ENCODE results near the gene HDGFL2. TPM values are rescaled to one million over a fixed set of nuclear protein-coding genes. Genes with fewer than 3 reads are reported as not detected.

The HDGFL2 gene
- total RNA-seq, 1 experiment from 2014 or later: 108 TPM

GRCh38 chr19:4543842-4544647, 71.9 kb downstream of the HDGFL2 start:
- Mint-ChIP-seq H3K36me3 (ENCODE audit: insufficient read depth in 1 of 3, low read depth in 3 of 3) (peaks cover 2 to 23% (median 9%) of the 10 kb centered on the region in 3 experiments; a peak in 6 of 7 replicates), H3K27ac (no peak overlapping the region), H3K9me3 (peaks cover 0 to 4% of the 10 kb centered on the region in 2 experiments; a peak in 2 of 5 replicates), H3K4me1 (peaks cover 6 to 9% of the 10 kb centered on the region in 2 experiments), H3K4me3 (no peak overlapping the region), H3K27me3 (ENCODE audit: low read depth) (peaks cover 3% of the 10 kb centered on the region)
- Histone ChIP-seq H2AK5ac (ENCODE audit: insufficient read length, low read length) (no peak overlapping the region), H3K4ac (ENCODE audit: low read depth, low read length) (no peak overlapping the region), H4K91ac (ENCODE audit: insufficient read length, low read depth, low read length) (no peak overlapping the region), H3K79me1 (ENCODE audit: insufficient read depth, low read depth, low read length, poor library complexity, severe bottlenecking) (no peaks in the 10 kb centered on the region), H2AFZ (ENCODE audit: low read length) (no peak overlapping the region), H3K23me2 (ENCODE audit: insufficient read length, low read depth, low read length, poor library complexity, severe bottlenecking) (no peaks in the 10 kb centered on the region), H3K27me3 (ENCODE audit: insufficient read depth, low read length) (no peaks in the 10 kb centered on the region), H3K79me2 (ENCODE audit: insufficient read depth, low read length) (no peaks in the 10 kb centered on the region), H3K27ac (ENCODE audit: insufficient read length, low read depth, low read length) (no peak overlapping the region), H3T11ph (ENCODE audit: low read length) (no peak overlapping the region), H3K18ac (ENCODE audit: insufficient read length, low read depth, low read length) (no peak overlapping the region), H3K23ac (ENCODE audit: insufficient read length, low read depth, low read length) (no peak overlapping the region), H2BK20ac (ENCODE audit: low read depth, low read length, poor library complexity, severe bottlenecking) (no peak overlapping the region), H3K4me1 (ENCODE audit: insufficient read depth, low read length) (no peaks in the 10 kb centered on the region), H3K9me3 (ENCODE audit: control insufficient read depth, low read depth, low read length) (no peaks in the 10 kb centered on the region), H3K14ac (ENCODE audit: insufficient read depth, low read length) (no peak overlapping the region), H4K5ac (ENCODE audit: insufficient read length, low read depth, low read length) (no peak overlapping the region), H4K8ac (replicated peaks; ENCODE audit: insufficient read length, low read depth, low read length) (no peak overlapping the region), H3K9ac (ENCODE audit: extremely low read depth, insufficient read length, low read length) (no peak overlapping the region), H4K20me1 (ENCODE audit: control insufficient read depth, insufficient read depth, insufficient read length) (peaks cover 3% of the 10 kb centered on the region), H3K4me2 (ENCODE audit: insufficient read depth, insufficient read length, low read length) (no peak overlapping the region), H2BK5ac (ENCODE audit: insufficient read length, low read length) (no peak overlapping the region), H2BK15ac (ENCODE audit: low read depth, low read length) (no peak overlapping the region), H2BK12ac (ENCODE audit: insufficient read length, low read depth, low read length) (no peak overlapping the region), H2BK120ac (ENCODE audit: low read depth, low read length, poor library complexity, severe bottlenecking) (no peak overlapping the region), H3K56ac (ENCODE audit: insufficient read length, low read depth, low read length) (no peak overlapping the region)
- no peak for DNase-seq
- no peak for TF ChIP-seq CTCF (conservative IDR thresholded peaks at IDR 0.05)
- no CpG with 5 or more reads among the region's 87 CpGs for WGBS (ENCODE audit: extremely low coverage, insufficient read length, low lambda C conversion rate)

All from H9 (cell line).